H54 (cell line): ENCODE results near the gene ZNF821.
"Not testable (repeated sequence)": the region's sequence is repeated elsewhere in the genome, so short reads cannot be mapped to it uniquely, and the experiment has no call there.

Experiments used
- DNase-seq: peaks from one replicate; pipeline ENCODE4 v3.0.0; 2011; ENCODE audit warnings: low spot score, mixed read lengths; ENCODE audit not compliant: insufficient read length
- FAIRE-seq: peaks from 3 replicates; lab custom pipeline; 2011; peaks lifted over from hg19 to GRCh38; lab: Jason Lieb, UNC
- POLR2A ChIP-seq: IDR thresholded peaks from 2 replicates; pipeline ENCODE4 v1.6.1; 2011; ENCODE audit warnings: low read depth, mild to moderate bottlenecking, low read length

ZNF821 gene

DNA sequence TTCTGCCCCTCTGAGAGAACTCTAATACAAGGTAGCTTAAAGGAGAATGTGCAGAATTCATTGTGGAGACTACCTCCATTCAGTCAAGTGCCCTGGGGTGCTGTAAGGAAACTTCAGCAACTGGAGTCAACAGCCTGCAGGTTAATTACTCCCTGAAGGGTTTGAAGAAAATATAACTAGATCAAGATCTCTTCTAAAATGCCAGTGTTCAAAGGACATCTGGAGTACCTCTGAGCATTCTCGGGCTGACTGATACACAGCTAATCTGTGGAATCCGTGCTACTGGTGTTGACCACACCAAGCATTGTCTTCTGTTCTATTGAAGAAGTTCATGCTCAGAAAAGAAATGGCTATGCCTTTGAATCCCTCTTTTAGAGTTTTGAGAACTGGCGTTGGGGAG, 49.7 kb downstream of the ZNF821 start:
- no peak for TF ChIP-seq POLR2A
- DNase-seq = no peak
- FAIRE-seq = no peak

DNA sequence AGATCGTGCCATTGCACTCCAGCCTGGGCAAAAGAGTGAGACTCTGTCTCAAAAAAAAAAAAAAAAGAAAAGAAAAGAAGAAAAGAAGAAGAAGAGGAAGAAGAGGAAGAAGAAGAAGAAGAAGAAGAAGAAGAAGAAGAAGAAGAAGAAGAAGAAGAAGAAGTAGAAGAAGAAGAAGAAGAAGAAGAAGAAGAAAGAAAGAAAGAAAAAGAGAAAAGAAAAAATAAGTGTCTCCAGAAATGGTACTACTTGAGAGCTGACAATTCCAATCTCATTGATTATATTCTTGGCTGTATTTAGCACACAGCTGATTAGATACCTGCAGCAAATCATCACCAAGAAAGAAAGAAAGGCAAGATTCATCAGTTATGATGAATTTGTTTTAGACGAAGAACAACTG, 51.9 kb downstream of the ZNF821 start:
- FAIRE-seq, DNase-seq: not testable (repeated sequence)

DNA sequence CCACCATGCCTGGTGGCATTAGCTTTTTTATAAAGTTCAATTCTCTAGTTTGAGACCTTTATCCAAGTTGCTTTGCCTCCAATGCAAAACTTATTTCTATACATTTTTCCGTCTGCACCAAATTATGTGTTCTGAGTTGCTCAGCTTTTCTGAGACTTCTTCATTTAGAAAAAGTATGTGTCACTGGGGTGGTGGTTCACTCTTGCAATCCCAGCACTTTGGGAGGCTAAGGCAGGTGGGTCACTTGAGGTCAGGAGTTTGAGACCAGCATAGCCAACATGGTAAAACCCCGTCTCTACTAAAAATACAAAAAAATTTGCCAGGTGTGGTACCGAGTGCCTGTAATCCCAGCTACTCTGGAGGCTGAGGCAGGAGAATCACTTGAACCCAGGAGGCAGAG, 52.3 kb downstream of the ZNF821 start:
- not testable (repeated sequence) for FAIRE-seq, DNase-seq

GRCh38 chr16:71830359-71830758, 53.6 kb downstream of the ZNF821 start:
- no peak for DNase-seq
- FAIRE-seq = no peak
- no peak for TF ChIP-seq POLR2A

DNA sequence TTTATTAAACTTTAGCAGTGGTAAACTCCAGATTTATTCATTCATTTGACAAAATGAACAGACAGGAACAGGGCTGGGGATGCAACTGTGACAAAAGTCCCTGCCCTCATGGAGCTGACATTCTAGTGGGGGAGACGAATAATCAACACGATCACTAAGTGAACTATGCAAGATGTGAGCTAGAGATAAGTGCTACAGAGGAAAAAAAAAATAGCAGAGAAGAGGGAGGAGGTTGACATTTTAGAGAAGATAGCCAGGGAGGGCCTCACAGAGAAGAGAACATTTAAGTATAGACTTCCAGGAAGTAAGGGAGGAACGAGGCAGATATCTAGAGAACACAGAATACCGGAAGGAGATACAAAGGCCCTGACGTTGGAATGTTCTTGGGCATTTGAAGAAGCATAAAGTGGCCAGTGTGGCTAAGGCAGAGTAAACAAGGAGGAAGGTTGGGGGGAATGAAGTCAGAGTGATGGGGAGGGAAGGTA, 57.4 kb downstream of the ZNF821 start:
- no peak for FAIRE-seq

GRCh38 chr16:71817155-71817500, 66.9 kb downstream of the ZNF821 start:
- FAIRE-seq, DNase-seq: not testable (repeated sequence)

More for the DNA sequence above, 57.4 kb downstream of the ZNF821 start:
- no peak for DNase-seq
- TF ChIP-seq POLR2A = no peak

- DNase-seq (no peak), FAIRE-seq (no peak)
- no peak for TF ChIP-seq POLR2A
These were observed 72.7 kb downstream of the ZNF821 start for GRCh38 chr16:71811261-71811803.

DNA sequence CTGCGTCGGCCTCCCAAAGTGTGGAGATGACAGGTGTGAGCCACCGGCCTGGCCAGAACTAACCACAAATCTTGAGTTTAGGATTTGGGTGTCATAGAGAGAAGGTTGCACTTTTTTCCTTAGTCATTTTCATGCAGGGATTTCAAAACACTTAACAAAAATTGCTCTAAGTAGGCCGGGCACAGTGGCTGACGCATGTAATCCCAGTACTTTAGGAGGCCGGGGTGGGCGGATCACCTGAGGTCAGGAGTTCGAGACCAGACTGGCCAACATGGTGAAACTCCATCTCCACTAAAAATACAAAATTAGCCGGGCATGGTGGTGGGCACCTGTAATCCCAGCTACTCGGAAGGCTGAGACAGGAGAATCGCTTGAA, 73.8 kb downstream of the ZNF821 start:
- DNase-seq, FAIRE-seq: not testable (repeated sequence)
